GM18498 (cell line): ENCODE results near the gene GNAL.
"Not testable (repeated sequence)": the region's sequence is repeated elsewhere in the genome, so short reads cannot be mapped to it uniquely, and the experiment has no call there.

Experiments
- ATAC-seq: cut with Tn5 transposase; IDR thresholded peaks from one replicate; pipeline ENCODE4 v1.9.1; 2021; ENCODE audit warnings: mild to moderate bottlenecking, moderate library complexity; ENCODE audit not compliant: unreplicated experiment

GNAL gene

GRCh38 chr18:11688972-11689668, at the start of gene GNAL:
Gene GNAL, plus strand, starts transcription at chr18:11689264. Its CDS starts 300 bp downstream, at chr18:11689564.
- ATAC-seq = peak; percentile 89

GRCh38 chr18:11647310-11647709, 41.8 kb upstream of the GNAL start:
- ATAC-seq = not testable (repeated sequence)

GRCh38 chr18:11647804-11648203, 41.3 kb upstream of the GNAL start:
- ATAC-seq = not testable (repeated sequence)

GRCh38 chr18:11649839-11650238, 39.2 kb upstream of the GNAL start:
- ATAC-seq = no peak

GRCh38 chr18:11651899-11652298, 37.2 kb upstream of the GNAL start:
- no peak for ATAC-seq

- no peak for ATAC-seq
These were observed 35.5 kb upstream of the GNAL start for GRCh38 chr18:11653521-11653920.

- ATAC-seq = peak; percentile 45
These were observed 34.1 kb upstream of the GNAL start for GRCh38 chr18:11654736-11655605.

- no peak for ATAC-seq
These were observed 33.5 kb upstream of the GNAL start for GRCh38 chr18:11655606-11655932.

GRCh38 chr18:11657152-11657551, 31.9 kb upstream of the GNAL start:
- no peak for ATAC-seq

GRCh38 chr18:11657554-11657953, 31.5 kb upstream of the GNAL start:
- ATAC-seq = no peak

- ATAC-seq = no peak
These were observed 31.0 kb upstream of the GNAL start for GRCh38 chr18:11658019-11658418.

- ATAC-seq = no peak
These were observed 30.1 kb upstream of the GNAL start for GRCh38 chr18:11658989-11659388.

- no peak for ATAC-seq
These were observed 28.4 kb upstream of the GNAL start for GRCh38 chr18:11660691-11661090.

- ATAC-seq = no peak
These were observed 27.6 kb upstream of the GNAL start for GRCh38 chr18:11661430-11661829.

GRCh38 chr18:11663439-11664029, 25.5 kb upstream of the GNAL start:
- ATAC-seq = no peak

- ATAC-seq = no peak
These were observed 24.8 kb upstream of the GNAL start for GRCh38 chr18:11664286-11664685.

- no peak for ATAC-seq
These were observed 23.9 kb upstream of the GNAL start for GRCh38 chr18:11665146-11665545.

GRCh38 chr18:11665587-11665986, 23.5 kb upstream of the GNAL start:
- ATAC-seq = no peak

- ATAC-seq = no peak
These were observed 22.9 kb upstream of the GNAL start for GRCh38 chr18:11666176-11666575.

- ATAC-seq = no peak
These were observed 22.2 kb upstream of the GNAL start for GRCh38 chr18:11666831-11667230.

- no peak for ATAC-seq
These were observed 21.5 kb upstream of the GNAL start for GRCh38 chr18:11667578-11667977.
